Measurements from ENCODE around the gene NOL6. TPM values are rescaled to one million over a fixed set of nuclear protein-coding genes. Genes with fewer than 3 reads are reported as not detected.

The NOL6 gene
- total and polyA plus RNA-seq, 2 experiments from 2014 or later: 25.0 to 58.4 TPM

- H3K4me1 ChIP-seq (ENCODE audit: insufficient read depth): no peaks in the 10 kb centered on the region
- H3F3A ChIP-seq (replicated peaks; ENCODE audit: low read depth): no peaks in the 10 kb centered on the region
- H3K79me2 ChIP-seq (replicated peaks; ENCODE audit: insufficient read depth): no peaks in the 10 kb centered on the region
- H3K36me3 ChIP-seq (ENCODE audit: insufficient read depth): peaks cover 17% of the 10 kb centered on the region
- H3K9me2 ChIP-seq (ENCODE audit: insufficient read depth): no peaks in the 10 kb centered on the region
- no peak overlapping the region; the same call in 1 of the 2 replicates for H3K27ac ChIP-seq (ENCODE audit: low read depth)
- TF ChIP-seq CTCF (conservative IDR thresholded peaks at IDR 0.05; ENCODE audit: low read depth in 2 of 2): no peak
- TF ChIP-seq ZNF331 (CRISPR knock-in tag; IDR thresholded peaks at IDR 0.05; ENCODE audit: low read depth): no peak
- TF ChIP-seq EZH2phosphoT487 (IDR thresholded peaks at IDR 0.05; ENCODE audit: unreplicated experiment): no peak
- no peak for TF ChIP-seq ZNF462 (CRISPR knock-in tag; IDR thresholded peaks at IDR 0.05)
- TF ChIP-seq REST (IDR thresholded peaks at IDR 0.05; ENCODE audit: unreplicated experiment): no peak
- no peak for TF ChIP-seq POLR2AphosphoS5 (IDR thresholded peaks at IDR 0.05; ENCODE audit: low read depth)
- no peak overlapping the region for H3K4me3 ChIP-seq
- Mint-ChIP-seq H3K4me3 (no peak overlapping the region), H3K27ac (no peak overlapping the region), H3K4me1 (peaks cover 4% of the 10 kb centered on the region; the same call in 1 of the 3 replicates), H3K36me3 (ENCODE audit: low read depth) (peaks cover 55% of the 10 kb centered on the region), H3K9me3 (no peaks in the 10 kb centered on the region), H3K27me3 (ENCODE audit: insufficient read depth, low read depth, poor library complexity) (peaks cover 6% of the 10 kb centered on the region)
- ATAC-seq (no peak), DNase-seq (ENCODE audit: low spot score) (no peak)
- H4K20me1 ChIP-seq (replicated peaks; ENCODE audit: insufficient read depth): no peaks in the 10 kb centered on the region; the same call in 1 of the 2 replicates
- H2AFZ ChIP-seq: no peak overlapping the region
- no peaks in the 10 kb centered on the region for H3K27me3 ChIP-seq (ENCODE audit: insufficient read depth)
- no peak overlapping the region for H3K4me2 ChIP-seq
These were observed 12.2 kb downstream of the NOL6 start for GRCh38 chr9:33461492-33461891.

All from GM23338 (cell line).